ENCODE data around the gene F10. TPM values are rescaled to one million over a fixed set of nuclear protein-coding genes. Genes with fewer than 3 reads are reported as not detected.
"Not testable (repeated sequence)": the region's sequence is repeated elsewhere in the genome, so short reads cannot be mapped to it uniquely, and the experiment has no call there.

The F10 gene
- total RNA-seq, 1 experiment from 2014 or later = not detected

DNA sequence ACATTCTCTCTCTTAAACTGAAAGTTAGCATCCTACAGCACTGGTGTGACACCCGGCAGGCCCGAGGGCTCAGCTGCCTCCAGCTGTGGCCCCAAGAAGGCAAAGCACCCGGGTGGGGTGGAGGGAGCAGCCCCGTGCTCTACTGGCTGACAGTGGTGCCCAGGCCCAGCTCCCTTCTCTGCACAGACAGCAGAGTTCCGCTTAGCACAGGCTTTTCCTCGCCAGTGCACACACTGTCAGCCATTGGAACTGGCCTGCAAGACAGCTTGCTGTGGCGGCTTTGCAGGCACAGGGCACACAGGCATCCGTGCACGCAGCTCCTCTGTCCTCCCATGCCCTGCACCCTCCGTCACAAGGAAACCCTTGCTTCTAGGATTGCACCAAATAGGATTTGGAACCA, 20.3 kb upstream of the F10 start:
- not testable (repeated sequence) for DNase-seq (ENCODE audit: low read depth)

DNA sequence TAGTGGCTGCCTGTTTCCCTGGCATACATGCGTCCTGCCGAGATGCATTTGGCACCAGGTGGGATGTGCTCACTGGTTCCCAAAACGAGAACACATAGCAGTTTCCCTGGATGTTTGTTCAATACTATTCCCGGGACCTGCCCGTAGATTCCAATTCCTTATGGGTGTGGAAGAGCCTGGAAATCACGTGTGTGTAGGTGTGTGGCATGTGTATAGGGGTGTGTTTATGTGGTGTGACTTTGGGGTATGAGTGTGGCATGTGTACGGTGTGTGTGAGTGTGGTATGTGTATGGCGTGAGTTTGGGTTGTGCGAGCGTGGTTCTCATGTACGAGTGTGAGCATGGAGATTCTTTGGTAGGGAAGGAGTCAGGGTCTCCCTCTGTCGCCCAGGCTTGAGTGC, 19.9 kb upstream of the F10 start:
- DNase-seq (ENCODE audit: low read depth) = no peak

DNA sequence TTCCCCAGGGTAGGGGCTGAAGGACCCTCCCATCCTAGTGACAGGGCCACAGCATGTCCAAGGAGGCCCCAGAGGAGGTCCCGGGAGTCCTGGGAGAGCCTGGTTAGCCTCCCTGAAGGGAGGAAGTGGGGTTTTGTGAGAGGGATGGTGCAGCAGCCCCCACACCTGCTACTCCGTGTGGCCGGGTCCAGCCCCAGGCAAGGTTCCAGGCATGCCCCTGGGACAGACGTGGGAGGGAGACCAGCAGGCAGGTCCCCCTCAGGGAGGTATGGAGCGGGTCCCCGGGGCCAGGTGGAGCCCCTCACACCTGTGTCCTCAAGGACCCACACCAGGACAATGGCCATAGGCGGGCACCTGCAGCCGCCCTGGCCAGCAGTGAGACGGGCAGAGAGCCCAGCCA, 19.0 kb upstream of the F10 start:
- no peak for DNase-seq (ENCODE audit: low read depth)

DNA sequence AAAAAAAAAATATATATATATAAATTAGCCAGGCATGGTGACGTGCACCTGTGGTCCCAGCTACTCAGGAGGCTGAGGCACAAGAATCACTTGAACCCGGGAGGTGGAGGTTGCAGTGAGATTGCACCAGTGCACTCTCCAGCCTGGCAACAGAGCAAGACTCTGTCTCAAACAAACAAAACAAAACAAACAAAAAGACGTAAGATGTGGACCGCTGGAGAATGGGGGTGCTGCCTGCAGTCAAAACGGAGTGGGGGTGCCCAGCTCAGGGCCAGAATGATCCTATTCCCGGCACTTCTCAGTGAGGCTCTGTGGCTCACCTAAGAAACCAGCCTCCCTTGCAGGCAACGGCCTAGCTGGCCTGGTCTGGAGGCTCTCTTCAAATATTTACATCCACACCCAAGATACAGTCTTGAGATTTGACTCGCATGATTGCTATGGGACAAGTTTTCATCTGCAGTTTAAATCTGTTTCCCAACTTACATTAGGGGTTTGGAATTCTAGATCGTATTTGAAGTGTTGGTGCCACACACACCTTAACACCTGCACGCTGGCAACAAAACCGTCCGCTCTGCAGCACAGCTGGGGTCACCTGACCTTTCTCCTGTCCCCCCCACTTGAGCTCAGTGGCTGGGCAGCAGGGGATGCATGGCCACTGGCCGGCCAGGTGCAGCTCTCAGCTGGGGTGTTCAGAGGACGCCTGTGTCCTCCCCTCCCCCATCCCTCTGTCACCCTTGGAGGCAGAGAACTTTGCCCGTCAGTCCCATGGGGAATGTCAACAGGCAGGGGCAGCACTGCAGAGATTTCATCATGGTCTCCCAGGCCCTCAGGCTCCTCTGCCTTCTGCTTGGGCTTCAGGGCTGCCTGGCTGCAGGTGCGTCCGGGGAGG, 17.3 kb upstream of the F10 start, which contains the start of gene F7:
TSS of gene F7 (plus strand) at position 760 of the 889 bp plus-strand sequence. CDS start at position 811, 51 bp downstream.
- no peak for DNase-seq (ENCODE audit: low read depth)

DNA sequence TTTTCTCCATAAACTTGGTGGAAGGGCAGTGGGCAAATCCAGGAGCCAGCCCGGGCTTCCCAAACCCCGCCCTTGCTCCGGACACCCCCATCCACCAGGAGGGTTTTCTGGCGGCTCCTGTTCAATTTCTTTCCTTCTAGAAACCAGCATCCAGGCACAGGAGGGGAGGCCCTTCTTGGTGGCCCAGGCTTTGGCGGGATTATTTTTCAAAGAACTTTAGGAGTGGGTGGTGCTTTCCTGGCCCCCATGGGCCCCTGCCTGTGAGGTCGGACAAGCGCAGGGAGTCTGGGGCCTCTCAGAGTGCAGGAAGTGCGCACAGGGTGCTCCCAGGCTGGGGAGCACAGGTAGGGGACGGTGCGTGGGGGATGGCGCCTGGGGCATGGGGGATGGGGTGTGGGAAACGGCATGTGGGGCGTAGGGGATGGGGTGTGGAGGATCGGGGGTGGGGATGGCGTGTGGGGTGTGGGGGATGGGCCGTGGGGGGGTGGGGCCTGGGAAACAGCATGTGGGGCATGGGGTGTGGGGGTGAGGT, 16.6 kb upstream of the F10 start:
- no peak for DNase-seq (ENCODE audit: low read depth)

DNA sequence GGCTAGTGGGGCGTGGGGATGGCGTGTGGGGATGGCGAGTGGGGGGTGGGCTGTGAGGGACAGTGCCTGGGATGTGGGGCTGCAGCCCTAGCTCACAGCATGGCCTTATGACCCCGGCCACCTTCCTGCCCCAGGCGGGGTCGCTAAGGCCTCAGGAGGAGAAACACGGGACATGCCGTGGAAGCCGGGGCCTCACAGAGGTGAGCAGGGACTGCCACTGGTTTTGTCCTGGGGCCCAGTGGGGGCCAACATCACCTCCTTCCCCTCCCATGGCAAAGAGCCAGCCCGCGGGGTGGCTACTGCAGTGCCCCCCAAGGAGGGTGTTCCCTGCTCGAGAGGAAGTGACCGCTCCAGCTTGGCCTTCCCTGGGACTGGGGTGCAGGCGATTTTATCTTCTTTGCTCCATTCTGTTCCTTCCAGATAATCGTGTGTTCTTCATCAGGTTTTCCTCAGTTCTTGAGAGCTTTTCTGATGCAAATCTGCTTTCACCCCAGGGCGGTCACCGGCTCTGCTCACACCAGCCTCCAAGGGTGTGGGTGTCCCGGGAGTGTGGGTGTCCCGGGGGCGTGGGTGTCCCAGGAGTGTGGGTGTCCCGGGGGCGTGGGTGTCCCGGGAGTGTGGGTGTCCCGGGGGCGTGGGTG, 15.8 kb upstream of the F10 start:
- no peak for DNase-seq (ENCODE audit: low read depth)

DNA sequence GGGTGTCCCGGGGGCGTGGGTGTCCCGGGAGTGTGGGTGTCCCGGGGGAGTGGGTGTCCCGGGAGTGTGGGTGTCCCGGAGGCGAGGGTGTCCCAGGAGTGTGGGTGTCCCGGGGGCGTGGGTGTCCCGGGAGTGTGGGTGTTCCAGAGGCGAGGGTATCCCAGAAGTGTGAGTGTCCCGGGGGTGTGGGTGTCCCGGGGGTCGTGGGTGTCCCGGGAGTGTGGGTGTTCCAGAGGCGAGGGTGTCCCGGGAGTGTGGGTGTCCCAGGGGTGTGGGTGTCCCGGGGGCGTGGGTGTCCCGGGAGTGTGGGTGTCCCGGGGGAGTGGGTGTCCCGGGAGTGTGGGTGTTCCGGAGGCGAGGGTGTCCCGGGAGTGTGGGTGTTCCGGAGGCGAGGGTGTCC, 14.1 kb upstream of the F10 start:
- DNase-seq (ENCODE audit: low read depth) = not testable (repeated sequence)

DNA sequence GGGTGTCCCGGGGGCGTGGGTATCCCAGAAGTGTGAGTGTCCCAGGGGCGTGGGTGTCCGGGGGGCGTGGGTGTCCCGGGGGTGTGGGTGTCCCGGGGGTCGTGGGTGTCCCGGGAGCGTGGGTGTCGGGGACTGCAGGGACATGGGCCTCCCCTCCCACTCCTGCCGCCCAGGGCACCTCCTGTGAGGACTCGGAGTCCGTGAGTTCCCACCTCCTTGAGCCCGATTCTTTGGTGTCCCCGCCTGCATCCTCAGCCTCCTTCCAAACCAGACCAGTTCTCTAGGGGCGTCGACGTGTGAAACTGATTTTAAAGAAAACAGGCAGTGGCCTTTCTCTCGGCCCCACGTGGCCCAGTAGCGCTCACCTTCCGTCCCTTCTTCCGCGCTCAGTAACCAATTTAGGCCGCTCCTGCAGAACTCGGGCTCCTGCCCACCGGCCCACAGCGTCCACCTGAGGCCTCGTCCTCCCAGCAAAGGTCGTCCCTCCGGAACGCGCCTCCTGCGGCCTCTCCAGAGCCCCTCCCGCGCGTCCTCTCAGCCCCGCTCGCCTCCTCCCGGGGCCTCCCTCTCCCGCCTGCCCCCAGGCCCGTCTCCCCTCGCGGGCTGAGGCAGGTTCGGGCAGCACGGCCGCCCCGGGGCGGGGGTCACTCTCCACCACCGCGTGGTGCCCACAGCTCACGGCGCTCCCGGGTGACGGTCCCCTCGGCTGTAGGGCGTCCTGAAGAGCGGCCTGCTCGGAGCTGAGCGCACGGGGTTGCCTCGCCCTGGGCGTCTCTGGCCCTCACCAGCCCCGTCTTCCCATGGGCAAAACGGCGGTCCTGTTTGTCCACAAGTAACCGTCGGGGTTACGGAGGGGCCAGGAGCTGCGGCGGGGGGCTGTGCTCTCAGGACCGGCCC, 13.2 kb upstream of the F10 start:
- no peak for DNase-seq (ENCODE audit: low read depth)

DNA sequence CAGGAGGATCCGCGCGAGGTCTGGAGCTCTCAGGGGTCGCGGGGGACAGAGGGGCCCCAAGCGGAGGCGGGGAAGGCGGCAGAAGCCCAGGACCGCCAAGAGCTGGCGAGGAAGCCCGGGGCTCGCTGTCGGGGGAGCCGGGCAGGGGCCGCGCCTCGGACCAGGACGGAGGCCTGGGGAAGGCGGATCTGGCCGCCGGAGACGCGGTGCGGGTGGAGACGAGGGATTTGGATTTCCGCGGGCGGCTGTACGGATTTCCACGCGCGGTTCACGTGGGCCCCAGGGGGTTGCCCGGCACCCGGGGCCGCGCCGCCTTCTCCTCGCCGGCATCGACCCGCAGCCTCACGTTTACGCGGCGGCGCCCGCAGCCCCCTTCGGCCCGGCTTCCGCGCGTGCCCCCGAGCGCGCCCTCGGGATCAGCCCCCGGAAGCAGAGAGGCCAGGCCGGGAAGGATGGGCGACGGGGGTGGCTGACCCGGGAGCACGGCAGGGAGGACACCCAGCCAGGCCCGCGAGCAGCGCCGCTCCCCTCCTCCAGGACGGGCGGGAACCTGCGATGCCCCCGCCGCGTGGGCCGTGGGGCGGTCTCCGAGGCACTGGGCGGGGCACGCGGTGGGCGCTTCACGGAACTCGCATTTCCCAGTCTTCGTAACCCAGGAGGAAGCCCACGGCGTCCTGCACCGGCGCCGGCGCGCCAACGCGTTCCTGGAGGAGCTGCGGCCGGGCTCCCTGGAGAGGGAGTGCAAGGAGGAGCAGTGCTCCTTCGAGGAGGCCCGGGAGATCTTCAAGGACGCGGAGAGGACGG, 12.3 kb upstream of the F10 start:
- no peak for DNase-seq (ENCODE audit: low read depth)

DNA sequence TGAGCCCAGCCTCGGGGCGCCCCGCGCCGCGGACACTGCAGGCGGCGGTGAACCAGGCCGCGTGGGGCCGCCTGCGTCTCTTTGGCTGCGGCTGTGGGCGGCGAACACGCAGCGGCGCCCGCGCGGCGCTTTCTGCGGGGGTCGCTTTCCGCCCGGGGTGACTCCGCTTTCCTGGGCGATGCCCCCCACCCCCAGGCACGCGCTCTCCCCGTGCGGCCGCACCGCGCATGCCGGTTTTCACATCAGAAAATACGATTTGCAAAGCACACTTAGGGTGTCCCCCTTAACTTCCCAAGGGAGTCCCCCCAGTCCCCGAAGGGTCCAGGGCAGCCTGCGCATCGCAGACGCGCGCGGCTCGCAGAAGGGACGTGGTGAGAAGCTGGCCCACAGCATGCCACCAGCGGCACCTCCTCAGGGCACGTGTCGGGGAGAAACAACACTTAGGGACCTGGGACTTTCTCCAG, 11.7 kb upstream of the F10 start:
- no peak for DNase-seq (ENCODE audit: low read depth)

DNA sequence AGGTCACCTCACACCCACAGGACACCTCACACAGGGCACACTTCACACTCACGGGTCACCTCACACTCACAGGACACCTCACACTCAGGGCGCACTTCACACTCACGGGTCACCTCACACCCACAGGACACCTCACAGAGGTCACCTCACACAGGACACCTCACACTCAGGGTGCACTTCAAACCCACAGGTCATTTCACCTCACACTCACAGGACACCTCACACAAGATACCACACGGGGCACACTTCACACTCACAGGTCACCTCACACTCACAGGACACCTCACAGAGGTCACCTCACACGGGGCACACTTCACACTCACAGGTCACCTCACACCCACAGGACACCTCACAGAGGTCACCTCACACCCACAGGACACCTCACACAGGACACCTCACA, 10.8 kb upstream of the F10 start:
- DNase-seq (ENCODE audit: low read depth) = not testable (repeated sequence)

DNA sequence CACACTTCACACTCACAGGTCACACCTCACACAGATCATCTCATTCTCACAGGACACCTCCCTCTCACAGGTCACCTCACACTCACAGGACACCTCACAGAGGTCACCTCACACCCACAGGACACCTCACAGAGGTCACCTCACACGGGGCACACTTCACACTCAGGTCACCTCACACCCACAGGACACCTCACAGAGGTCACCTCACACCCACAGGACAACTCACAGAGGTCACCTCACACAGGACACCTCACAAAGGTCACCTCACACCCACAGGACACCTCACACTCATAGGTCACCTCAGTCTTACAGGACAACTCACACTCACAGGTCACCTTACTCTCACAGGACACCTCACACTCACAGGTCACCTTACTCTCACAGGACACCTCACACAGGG, 10.1 kb upstream of the F10 start:
- not testable (repeated sequence) for DNase-seq (ENCODE audit: low read depth)

DNA sequence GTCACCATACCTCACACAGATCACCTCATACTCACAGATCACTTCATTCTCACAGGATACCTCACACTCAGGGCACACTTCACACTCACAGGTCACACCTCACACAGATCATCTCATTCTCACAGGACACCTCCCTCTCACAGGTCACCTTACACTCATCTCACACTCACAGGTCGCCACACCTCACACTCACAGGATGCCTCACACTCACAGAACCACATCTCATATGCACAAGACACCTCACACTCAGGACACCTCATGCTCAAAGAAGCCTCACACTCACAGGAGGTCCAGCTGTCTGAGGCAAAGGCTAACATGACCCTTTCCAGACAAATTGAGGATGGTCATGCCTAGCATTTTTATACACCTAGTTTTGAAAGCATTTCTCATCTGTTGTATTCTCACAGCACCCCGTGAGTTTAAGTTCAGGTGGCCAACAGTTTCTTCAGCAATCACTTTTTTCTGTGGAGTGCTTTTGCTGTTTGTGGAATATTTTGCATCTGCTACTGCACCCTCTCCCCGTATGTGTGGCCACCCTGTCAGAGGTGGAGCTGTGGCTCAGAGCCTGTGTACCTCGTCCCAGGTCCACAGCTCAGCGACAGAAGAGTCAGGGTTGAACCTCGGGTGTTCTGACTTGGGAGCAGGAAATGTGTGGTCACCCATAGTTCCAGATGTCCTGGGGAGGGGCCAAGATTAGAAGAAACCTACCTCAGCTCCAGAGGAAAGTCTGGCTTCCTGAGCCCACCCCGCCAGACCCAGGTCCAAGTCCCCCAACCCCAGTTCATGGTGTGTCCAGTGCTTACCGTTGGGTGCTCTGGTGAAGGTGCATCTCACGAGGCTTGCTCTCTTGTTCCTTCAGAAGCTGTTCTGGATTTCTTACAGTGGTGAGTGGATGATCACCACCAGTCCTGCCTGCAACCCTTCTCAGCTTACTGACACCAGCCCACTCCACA, 9.4 kb upstream of the F10 start:
- no peak for DNase-seq (ENCODE audit: low read depth)

DNA sequence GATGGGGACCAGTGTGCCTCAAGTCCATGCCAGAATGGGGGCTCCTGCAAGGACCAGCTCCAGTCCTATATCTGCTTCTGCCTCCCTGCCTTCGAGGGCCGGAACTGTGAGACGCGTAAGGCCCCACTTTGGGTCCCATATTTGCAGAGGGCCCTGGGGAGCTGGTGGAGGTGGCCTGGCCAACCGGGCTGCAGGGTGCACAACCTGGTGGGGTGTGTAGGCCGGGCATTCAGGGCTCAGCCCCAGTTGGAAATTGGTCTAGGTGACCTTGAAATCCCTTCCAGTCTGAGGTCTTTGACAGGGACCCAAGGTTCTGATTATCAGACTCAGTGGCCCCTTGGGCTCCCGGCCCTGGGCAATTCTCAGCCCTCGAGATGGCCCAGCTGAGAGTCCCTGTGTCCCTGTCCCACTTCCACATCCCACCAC, 8.7 kb upstream of the F10 start:
- no peak for DNase-seq (ENCODE audit: low read depth)

DNA sequence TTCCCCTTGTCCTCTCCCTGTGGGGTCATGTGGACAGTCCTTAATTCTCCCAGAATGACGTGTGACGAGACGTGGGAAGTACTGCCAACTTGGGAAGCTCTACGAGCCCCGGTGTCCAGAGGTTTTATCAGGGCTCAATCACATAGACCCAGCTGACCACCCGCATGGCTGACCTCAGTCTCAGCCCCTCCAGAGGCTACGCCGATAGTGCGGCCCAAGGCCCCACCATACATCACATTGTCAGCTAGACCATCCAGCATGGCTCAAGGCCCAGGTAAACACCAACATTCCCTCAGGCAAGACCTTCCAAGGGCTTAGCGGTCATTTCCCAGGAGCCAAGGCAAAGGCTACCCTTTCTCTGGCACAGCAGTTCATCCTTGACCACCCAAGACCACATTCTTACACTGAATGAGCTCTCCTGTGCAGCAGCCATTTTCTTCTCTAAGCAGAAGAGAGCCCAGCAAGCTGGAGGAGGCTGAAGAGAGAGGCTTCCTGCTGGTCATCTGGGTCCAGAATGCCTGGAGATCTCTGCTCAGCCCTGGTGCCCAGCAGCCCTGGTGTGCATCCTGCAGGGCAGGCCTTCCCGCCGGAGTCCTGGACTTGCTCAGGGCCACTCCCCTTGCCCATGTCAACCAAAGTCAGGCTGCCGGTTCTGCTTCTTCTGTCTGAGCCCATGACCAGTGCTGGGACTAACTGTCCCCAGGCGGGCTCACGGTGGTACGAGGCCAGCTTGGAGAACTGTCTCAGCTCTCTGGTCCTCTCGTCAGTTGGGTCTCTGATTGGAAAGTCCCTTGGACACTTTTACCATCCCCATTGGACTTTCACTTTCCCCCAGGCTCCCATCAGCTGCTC, 7.9 kb upstream of the F10 start:
- no peak for DNase-seq (ENCODE audit: low read depth)

DNA sequence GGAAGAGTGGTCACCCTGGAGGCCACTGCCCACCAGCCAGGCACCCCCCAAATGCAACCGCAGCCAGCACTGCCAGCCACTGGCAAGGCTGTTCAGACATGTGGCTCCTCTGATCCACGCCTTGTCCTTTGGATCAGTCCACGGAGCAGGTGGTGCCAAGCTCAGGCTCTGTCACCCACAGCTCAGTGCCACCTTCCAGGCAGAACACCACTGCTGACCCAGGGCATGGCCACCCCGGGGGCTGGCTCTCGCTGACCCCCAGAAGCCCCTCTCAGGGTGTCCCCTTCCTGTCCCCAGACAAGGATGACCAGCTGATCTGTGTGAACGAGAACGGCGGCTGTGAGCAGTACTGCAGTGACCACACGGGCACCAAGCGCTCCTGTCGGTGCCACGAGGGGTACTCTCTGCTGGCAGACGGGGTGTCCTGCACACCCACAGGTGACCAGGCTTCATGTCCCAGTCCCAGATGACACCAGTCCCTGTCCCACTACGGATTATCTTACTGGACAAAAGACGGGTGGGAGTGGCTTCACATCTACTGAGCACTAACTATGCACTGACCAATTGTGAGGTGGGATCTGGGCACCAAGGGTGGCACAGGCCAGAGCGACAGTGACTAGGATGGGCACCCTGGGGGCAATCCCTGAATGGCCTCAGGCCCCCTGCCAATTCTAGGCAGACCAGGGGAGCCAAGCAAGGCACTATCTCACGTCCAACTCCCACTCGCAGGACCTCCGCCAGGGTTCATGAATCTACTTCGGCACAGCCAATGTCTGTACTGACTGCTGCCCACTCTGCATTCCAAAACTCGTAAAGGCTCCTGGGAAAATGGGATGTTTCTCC, 7.0 kb upstream of the F10 start:
- no peak for DNase-seq (ENCODE audit: low read depth)

DNA sequence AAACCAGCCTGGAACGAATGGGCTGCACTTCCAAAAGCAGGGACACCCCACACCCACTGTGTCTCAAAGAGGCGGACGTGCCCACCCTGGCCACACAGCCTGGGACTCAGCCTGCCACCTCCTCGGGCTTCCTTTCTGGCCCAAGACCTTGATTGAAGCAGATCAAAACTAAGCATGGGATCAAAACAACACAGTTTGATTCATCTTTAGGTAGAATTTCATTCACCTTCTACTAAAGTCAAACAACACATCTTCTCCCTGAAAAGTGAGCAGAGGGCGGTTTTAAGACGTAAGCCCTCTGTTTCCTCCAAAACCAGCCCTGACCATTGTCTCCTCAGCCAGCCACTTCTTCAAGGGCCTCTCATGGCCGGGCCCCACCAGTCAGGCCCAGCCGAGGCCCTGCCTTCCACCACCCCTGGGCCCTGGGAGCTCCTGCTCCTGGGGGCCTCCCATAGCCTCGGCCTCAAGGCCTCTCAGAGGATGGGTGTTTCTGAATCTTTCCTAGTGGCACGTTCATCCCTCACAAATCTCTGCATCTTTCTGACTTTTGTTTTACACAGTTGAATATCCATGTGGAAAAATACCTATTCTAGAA, 6.3 kb upstream of the F10 start:
- no peak for DNase-seq (ENCODE audit: low read depth)
